H1 (cell line): ENCODE measurements around the gene RHOBTB3. TPM values are rescaled to one million over a fixed set of nuclear protein-coding genes. Genes with fewer than 3 reads are reported as not detected.

ENCODE experiments used
- CTCF ChIA-PET: fragments of 300-600 bp; sonication (Branson Sonifier 250); formaldehyde crosslinking; loops from one replicate; lab custom pipeline; 2021; ENCODE audit not compliant: partially characterized antibody; lab: Charles Lee
- POLR2A ChIA-PET: fragments of 300-600 bp; sonication (Branson Sonifier 250); formaldehyde crosslinking; loops from one replicate; lab custom pipeline; 2021; ENCODE audit warnings: inconsistent platforms; ENCODE audit not compliant: partially characterized antibody; lab: Charles Lee
- DNase-seq, 2 experiments: peaks; one replicate each; pipeline versions ENCODE4 v3.0.0 to v3.0.0-alpha.2; 2010 to 2022; ENCODE audit warnings: low spot score in 2 of 2, low read depth in 1 of 2, mixed read lengths in 1 of 2
- FAIRE-seq: peaks from 2 replicates; lab custom pipeline; 2011; peaks lifted over from hg19 to GRCh38; lab: Jason Lieb, UNC
- H2AFZ ChIP-seq: 2 replicates; pipeline ENCODE4 v1.8.1; 2012; ENCODE audit warnings: low read length, inconsistent platforms
- H2AK5ac ChIP-seq: 2 replicates; pipeline ENCODE4 v1.6.1; 2013; ENCODE audit warnings: low read depth, low read length
- H2BK120ac ChIP-seq: replicated peaks from 2 replicates; pipeline ENCODE3; 2013; ENCODE audit warnings: low read depth, low read length, inconsistent platforms
- H2BK12ac ChIP-seq: 2 replicates; pipeline ENCODE4 v1.6.1; 2013; ENCODE audit warnings: low read depth, low read length
- H2BK15ac ChIP-seq: 2 replicates; pipeline ENCODE4 v1.6.1; 2013; ENCODE audit warnings: low read length
- H2BK20ac ChIP-seq: 2 replicates; pipeline ENCODE4 v1.6.1; 2013; ENCODE audit warnings: low read length
- H2BK5ac ChIP-seq: 2 replicates; pipeline ENCODE4 v1.6.1; 2013; ENCODE audit warnings: low read depth, low read length
- H3K14ac ChIP-seq: 2 replicates; pipeline ENCODE4 v1.6.1; 2013; ENCODE audit warnings: inconsistent platforms; ENCODE audit not compliant: insufficient read length
- H3K18ac ChIP-seq: 2 replicates; pipeline ENCODE4 v1.6.1; 2013; ENCODE audit warnings: low read length; ENCODE audit errors: extremely low read depth
- H3K23ac ChIP-seq: 2 replicates; pipeline ENCODE4 v1.6.1; 2013; ENCODE audit warnings: inconsistent platforms; ENCODE audit not compliant: insufficient read length
- H3K23me2 ChIP-seq: 2 replicates; pipeline ENCODE4 v1.6.1; 2013; ENCODE audit warnings: low read depth, low read length
- H3K27ac ChIP-seq: 2 replicates; pipeline ENCODE4 v1.6.1; 2011; ENCODE audit warnings: low read depth, low read length, inconsistent platforms
- H3K27me3 ChIP-seq, 4 experiments: replicated peaks in 1 of 4; 1 replicate in 1 of 4; 2 replicates in 3 of 4; pipeline versions ENCODE4 v1.6.1 to v1.8.1; 2011 to 2013; ENCODE audit warnings: low read length in 3 of 4, mild to moderate bottlenecking in 3 of 4, inconsistent platforms in 2 of 4, mixed read lengths in 2 of 4, moderate library complexity in 1 of 4; ENCODE audit not compliant: control insufficient read depth in 3 of 4, insufficient read depth in 3 of 4; ENCODE audit errors: extremely low read depth in 1 of 4
- H3K36me3 ChIP-seq, 4 experiments: 2 replicates each; pipeline versions ENCODE4 v1.6.1 to v1.8.1; 2011 to 2013; ENCODE audit warnings: mild to moderate bottlenecking in 4 of 4, low read length in 3 of 4, moderate library complexity in 2 of 4, control low read depth in 1 of 4, inconsistent platforms in 1 of 4; ENCODE audit not compliant: insufficient read depth in 4 of 4, control insufficient read depth in 2 of 4
- H3K4ac ChIP-seq: replicated peaks from 2 replicates; pipeline ENCODE3; 2013; ENCODE audit warnings: low read length, low read depth, mixed read lengths, inconsistent platforms; ENCODE audit not compliant: insufficient read length
- H3K4me1 ChIP-seq, 4 experiments: replicated peaks in 1 of 4; 1 replicate in 1 of 4; 2 replicates in 3 of 4; pipeline versions ENCODE4 v1.6.1 to v1.8.1; 2011 to 2013; ENCODE audit warnings: low read length in 3 of 4, inconsistent platforms in 2 of 4, mixed read lengths in 1 of 4; ENCODE audit not compliant: insufficient read depth in 4 of 4, control insufficient read depth in 3 of 4
- H3K4me2 ChIP-seq, 2 experiments: 2 replicates each; pipeline versions ENCODE4 v1.6.1 to v1.8.1; 2011 to 2013; ENCODE audit warnings: low read depth in 2 of 2, low read length in 2 of 2, control low read depth in 1 of 2, inconsistent platforms in 1 of 2, mild to moderate bottlenecking in 1 of 2; ENCODE audit not compliant: insufficient read depth in 1 of 2
- H3K4me3 ChIP-seq, 4 experiments: fragments of 200-600, 300-600 bp in 1 of 4; sonication (generic), shearing (Covaris generic), sonication (Bioruptor Twin) in 1 of 4; 2 replicates each; pipeline versions ENCODE4 v1.5.1 to v1.8.1; 2011 to 2016; ENCODE audit warnings: low read length in 4 of 4, low read depth in 3 of 4, control low read depth in 2 of 4, inconsistent platforms in 2 of 4, mild to moderate bottlenecking in 2 of 4, mixed read lengths in 1 of 4, moderate library complexity in 1 of 4; ENCODE audit not compliant: insufficient read depth in 2 of 4; ENCODE audit errors: extremely low read depth in 1 of 4
- H3K56ac ChIP-seq: replicated peaks from 2 replicates; pipeline ENCODE3; 2013; ENCODE audit warnings: low read depth, mild to moderate bottlenecking, mixed read lengths, low read length, inconsistent platforms; ENCODE audit not compliant: insufficient read length
- H3K79me1 ChIP-seq: 2 replicates; pipeline ENCODE4 v1.6.1; 2013; ENCODE audit warnings: low read depth, low read length, control low read depth
- H3K79me2 ChIP-seq, 2 experiments: 2 replicates each; pipeline versions ENCODE4 v1.6.1 to v1.8.1; 2012 to 2013; ENCODE audit warnings: low read length in 2 of 2, mild to moderate bottlenecking in 2 of 2, inconsistent platforms in 1 of 2; ENCODE audit not compliant: insufficient read depth in 2 of 2, control insufficient read depth in 1 of 2
- H3K9ac ChIP-seq, 4 experiments: replicated peaks in 1 of 4; 1 replicate in 1 of 4; 2 replicates in 3 of 4; pipeline versions ENCODE4 v1.6.1 to v1.8.1; 2011 to 2013; ENCODE audit warnings: low read depth in 3 of 4, low read length in 3 of 4, control low read depth in 2 of 4, mild to moderate bottlenecking in 2 of 4, moderate library complexity in 2 of 4, inconsistent platforms in 1 of 4; ENCODE audit errors: extremely low read depth in 1 of 4
- H3K9me3 ChIP-seq, 2 experiments: 2 replicates each; pipeline versions ENCODE4 v1.6.1 to v1.8.1; 2012 to 2013; ENCODE audit warnings: mild to moderate bottlenecking in 2 of 2, moderate library complexity in 2 of 2, control low read depth in 1 of 2, inconsistent platforms in 1 of 2, low read depth in 1 of 2, low read length in 1 of 2, mixed read lengths in 1 of 2; ENCODE audit not compliant: insufficient read depth in 2 of 2
- H4K20me1 ChIP-seq, 2 experiments: replicated peaks in 1 of 2; 2 replicates each; pipeline versions ENCODE3 to v1.8.1; 2011 to 2013; ENCODE audit warnings: inconsistent platforms in 2 of 2, low read length in 2 of 2, mild to moderate bottlenecking in 1 of 2; ENCODE audit not compliant: insufficient read depth in 2 of 2, control insufficient read depth in 1 of 2
- H4K5ac ChIP-seq: 2 replicates; pipeline ENCODE4 v1.6.1; 2013; ENCODE audit warnings: low read length, low read depth, mixed read lengths, inconsistent platforms; ENCODE audit not compliant: insufficient read length
- H4K8ac ChIP-seq: 2 replicates; pipeline ENCODE4 v1.8.0; 2013; ENCODE audit warnings: mild to moderate bottlenecking, moderate library complexity, low read length, inconsistent platforms; ENCODE audit not compliant: insufficient read depth; ENCODE audit errors: extremely low read depth
- H4K91ac ChIP-seq: replicated peaks from 2 replicates; pipeline ENCODE3; 2013; ENCODE audit warnings: low read length, mixed read lengths, inconsistent platforms; ENCODE audit not compliant: insufficient read length
- ASH2L ChIP-seq: fragments of 200-600, 300-600 bp; sonication (generic); IDR thresholded peaks from one replicate; pipeline ENCODE4 v1.7.1; 2017; ENCODE audit warnings: low read length
- CEBPB ChIP-seq: IDR thresholded peaks from 2 replicates; pipeline ENCODE4 v1.6.1; 2012; ENCODE audit warnings: low read depth, low read length
- EGR1 ChIP-seq: IDR thresholded peaks from 2 replicates; pipeline ENCODE4 v1.6.1; 2011; ENCODE audit warnings: low read depth, low read length, borderline replicate concordance
- GABPA ChIP-seq: IDR thresholded peaks from 2 replicates; pipeline ENCODE4 v1.6.1; 2011; ENCODE audit warnings: mild to moderate bottlenecking, low read length, moderate library complexity, borderline replicate concordance; ENCODE audit not compliant: insufficient read depth
- KDM1A ChIP-seq: fragments of 200-600, 300-600 bp; sonication (generic); IDR thresholded peaks from 2 replicates; pipeline ENCODE4 v1.7.1; 2016; ENCODE audit warnings: mild to moderate bottlenecking, low read length, borderline replicate concordance
- MAFK ChIP-seq: IDR thresholded peaks from 2 replicates; pipeline ENCODE4 v1.6.1; 2012; ENCODE audit warnings: low read depth, mild to moderate bottlenecking, improper control_type of control experiment, low read length
- POLR2A ChIP-seq, 2 experiments: IDR thresholded peaks; 1 replicate in 1 of 2; 2 replicates in 1 of 2; pipeline ENCODE4 v1.6.1; 2011; ENCODE audit warnings: low read depth in 2 of 2, low read length in 2 of 2, mild to moderate bottlenecking in 2 of 2; ENCODE audit errors: control extremely low read depth in 1 of 2
- SUZ12 ChIP-seq: fragments of 200-600 bp; sonication (generic); IDR thresholded peaks from 2 replicates; pipeline ENCODE4 v1.6.1; 2012; ENCODE audit warnings: mild to moderate bottlenecking, inconsistent platforms, low read length, moderate library complexity, mixed read lengths
- TAF7 ChIP-seq: optimal IDR thresholded peaks from 2 replicates; pipeline ENCODE3; 2011; ENCODE audit warnings: low read depth, mild to moderate bottlenecking, inconsistent platforms, low read length, moderate library complexity, borderline replicate concordance
- TEAD4 ChIP-seq: IDR thresholded peaks from 2 replicates; pipeline ENCODE4 v1.6.1; 2012; ENCODE audit warnings: low read depth, low read length, inconsistent platforms, mixed read lengths
- ZNF274 ChIP-seq: IDR thresholded peaks from 2 replicates; pipeline ENCODE4 v1.7.0; 2012; ENCODE audit warnings: low read length, borderline replicate concordance; ENCODE audit errors: extremely low read depth
- WGBS, 2 experiments: shearing (Covaris generic) in 1 of 2; methylation state at CpG; one replicate each; pipeline versions ENCODE4 v1.1.6 to v1.1.7; 2013 to 2015; ENCODE audit warnings: low lambda C conversion rate in 2 of 2, mixed read lengths in 2 of 2, inconsistent platforms in 1 of 2, low coverage in 1 of 2, missing lambda C conversion rate in 1 of 2; ENCODE audit not compliant: insufficient replicate concordance in 2 of 2, insufficient coverage in 1 of 2, insufficient read length in 1 of 2; ENCODE audit errors: extremely low coverage in 1 of 2, missing lambda C conversion rate in 1 of 2; 5-methylcytosine and 5-hydroxymethylcytosine counted together
- polyA plus RNA-seq, 7 experiments: library from polyadenylated mRNA; depleted of rRNA in 3 of 7; stranded (reverse) in 5 of 7; unstranded in 2 of 7; fragments of >200 nt in 5 of 7; fragments of 200-250 nt in 2 of 7; gene quantifications; 1 replicate in 5 of 7; 2 replicates in 1 of 7; 4 replicates in 1 of 7; pipeline versions ENCODE4 v1.2.1 to v1.2.3, GENCODE V29; 2011 to 2013; ENCODE audit warnings: missing spikeins in 2 of 7, mixed read lengths in 2 of 7
- total RNA-seq: library from RNA; stranded (reverse); fragmentation: NEBNext Ultra II Directional; extraction: Animal tissue kit (Norgen Biotek cat#: 25700); gene quantifications from 2 replicates; pipeline ENCODE4 v1.2.1, GENCODE V29; 2021
- TF ChIP-seq, protein P1 (sequence below), 3 experiments: IDR thresholded peaks; 1 replicate in 2 of 3; 2 replicates in 1 of 3; pipeline versions ENCODE4 v1.5.1 to v1.6.1; 2011; ENCODE audit warnings: low read length in 3 of 3, mild to moderate bottlenecking in 3 of 3, inconsistent platforms in 2 of 3, low read depth in 1 of 3, moderate library complexity in 1 of 3; ENCODE audit not compliant: insufficient read depth in 1 of 3; ENCODE audit errors: control extremely low read depth in 1 of 3

Gene RHOBTB3
- total and polyA plus RNA-seq, 2 of the 8 experiments (the other 6 are each of a cell fraction or from before 2014, with no cell fraction given): 8.2 to 17.5 TPM

GRCh38 chr5:95799191-95799835 is 68.2 kb downstream of the RHOBTB3 start:
- no peaks in the 10 kb centered on the region for H3K79me1 ChIP-seq
- no peak overlapping the region for H3K18ac ChIP-seq
- no peak overlapping the region for H3K4ac ChIP-seq
- no peak overlapping the region for H3K4me2 ChIP-seq
- H3K36me3 ChIP-seq: no peaks in the 10 kb centered on the region
- H3K9me3 ChIP-seq: no peaks in the 10 kb centered on the region
- no peaks in the 10 kb centered on the region for H3K27me3 ChIP-seq
- no peak overlapping the region for H3K56ac ChIP-seq
- no peak overlapping the region for H4K5ac ChIP-seq
- H3K27ac ChIP-seq: no peak overlapping the region
- no peak overlapping the region for H2AK5ac ChIP-seq
- H4K8ac ChIP-seq: no peak overlapping the region
- no peaks in the 10 kb centered on the region for H4K20me1 ChIP-seq
- WGBS, 2 experiments: 90% methylated on average over 4 of the region's 4 CpGs; no CpG with 5 or more reads in 1 of the 2 experiments
- H4K91ac ChIP-seq: no peak overlapping the region
- no peak overlapping the region for H2BK20ac ChIP-seq
- no peak overlapping the region for H2BK5ac ChIP-seq
- ChIA-PET CTCF (no interaction called here), POLR2A (interaction anchor here (1.0 kb wide), 1 partner anchor 13 kb away, joined by 5 read pairs; no protein-coding TSS in a partner anchor)
- H3K23ac ChIP-seq: no peak overlapping the region
- no peak overlapping the region for H3K14ac ChIP-seq
- H2BK12ac ChIP-seq: no peak overlapping the region
- H3K79me2 ChIP-seq: no peaks in the 10 kb centered on the region
- DNase-seq (no peak), FAIRE-seq (no peak)
- no peak overlapping the region for H3K4me3 ChIP-seq
- no peak overlapping the region for H2BK120ac ChIP-seq
- no peak overlapping the region for H2AFZ ChIP-seq
- no peaks in the 10 kb centered on the region for H3K23me2 ChIP-seq
- no peak overlapping the region for H2BK15ac ChIP-seq
- H3K4me1 ChIP-seq: no peaks in the 10 kb centered on the region
- H3K9ac ChIP-seq: no peak overlapping the region
- TF ChIP-seq ZNF274 (no peak), CEBPB (no peak), SUZ12 (no peak), POLR2A (IDR thresholded peaks at IDR 0.05; ENCODE audit: control extremely low read depth in 1 of 2, low read depth in 2 of 2, low read length in 2 of 2) (no peak), TAF7 (no peak), ASH2L (no peak), TEAD4 (no peak), GABPA (no peak), MAFK (no peak), EGR1 (no peak), KDM1A (no peak)
- TF ChIP-seq, protein P1, sequence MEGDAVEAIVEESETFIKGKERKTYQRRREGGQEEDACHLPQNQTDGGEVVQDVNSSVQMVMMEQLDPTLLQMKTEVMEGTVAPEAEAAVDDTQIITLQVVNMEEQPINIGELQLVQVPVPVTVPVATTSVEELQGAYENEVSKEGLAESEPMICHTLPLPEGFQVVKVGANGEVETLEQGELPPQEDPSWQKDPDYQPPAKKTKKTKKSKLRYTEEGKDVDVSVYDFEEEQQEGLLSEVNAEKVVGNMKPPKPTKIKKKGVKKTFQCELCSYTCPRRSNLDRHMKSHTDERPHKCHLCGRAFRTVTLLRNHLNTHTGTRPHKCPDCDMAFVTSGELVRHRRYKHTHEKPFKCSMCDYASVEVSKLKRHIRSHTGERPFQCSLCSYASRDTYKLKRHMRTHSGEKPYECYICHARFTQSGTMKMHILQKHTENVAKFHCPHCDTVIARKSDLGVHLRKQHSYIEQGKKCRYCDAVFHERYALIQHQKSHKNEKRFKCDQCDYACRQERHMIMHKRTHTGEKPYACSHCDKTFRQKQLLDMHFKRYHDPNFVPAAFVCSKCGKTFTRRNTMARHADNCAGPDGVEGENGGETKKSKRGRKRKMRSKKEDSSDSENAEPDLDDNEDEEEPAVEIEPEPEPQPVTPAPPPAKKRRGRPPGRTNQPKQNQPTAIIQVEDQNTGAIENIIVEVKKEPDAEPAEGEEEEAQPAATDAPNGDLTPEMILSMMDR (IDR thresholded peaks at IDR 0.05; ENCODE audit: control extremely low read depth in 1 of 3, insufficient read depth in 1 of 3, low read depth in 1 of 3, low read length in 3 of 3): no peak
